ENCODE measurements around the gene MLYCD.

The MLYCD gene

DNA sequence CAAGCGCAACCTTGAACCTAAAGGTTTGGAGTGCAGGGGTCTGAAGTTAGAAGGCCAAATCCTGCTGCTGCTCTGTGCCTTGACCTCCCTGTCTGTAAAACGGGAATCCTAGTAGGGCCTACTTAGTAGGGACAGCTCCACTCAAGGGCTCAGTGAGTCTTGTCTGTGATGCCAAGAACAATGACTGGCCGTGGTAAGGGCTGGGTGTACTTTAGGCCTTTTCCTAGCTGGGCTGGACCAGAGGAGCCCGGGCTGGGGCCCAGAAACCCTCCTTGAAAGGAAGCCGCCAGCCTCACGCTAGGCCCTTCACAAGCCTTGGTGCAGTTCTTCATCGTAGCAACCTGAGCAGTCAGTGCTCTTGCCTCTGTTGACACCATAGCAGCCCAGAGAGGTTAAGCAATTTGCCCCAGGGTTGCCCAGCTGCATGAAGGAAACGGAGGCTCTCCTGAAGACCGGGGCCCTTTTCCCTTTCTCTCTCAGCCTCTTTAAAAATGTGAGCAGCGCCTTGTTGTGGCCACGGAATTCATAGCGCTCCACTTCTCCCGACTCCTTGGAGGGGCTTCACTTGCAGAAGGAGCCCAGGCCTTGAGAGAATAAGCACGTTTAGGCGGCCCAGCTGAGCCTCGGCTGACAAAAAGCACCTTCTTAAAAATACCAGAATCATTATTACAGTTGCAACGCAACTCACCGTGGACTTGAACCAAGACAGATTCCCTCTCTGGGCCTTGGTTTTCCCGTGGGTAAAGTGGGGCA is 73.5 kb downstream of the MLYCD start:
- Histone ChIP-seq H3K27ac (no peak overlapping the region), H3K4me3 (ENCODE audit: low read depth, low read length) (no peak overlapping the region), H3K36me3 (replicated peaks) (no peaks in the 10 kb centered on the region), H3K27me3 (replicated peaks) (peaks cover 12% of the 10 kb centered on the region)
- TF ChIP-seq, protein P1, sequence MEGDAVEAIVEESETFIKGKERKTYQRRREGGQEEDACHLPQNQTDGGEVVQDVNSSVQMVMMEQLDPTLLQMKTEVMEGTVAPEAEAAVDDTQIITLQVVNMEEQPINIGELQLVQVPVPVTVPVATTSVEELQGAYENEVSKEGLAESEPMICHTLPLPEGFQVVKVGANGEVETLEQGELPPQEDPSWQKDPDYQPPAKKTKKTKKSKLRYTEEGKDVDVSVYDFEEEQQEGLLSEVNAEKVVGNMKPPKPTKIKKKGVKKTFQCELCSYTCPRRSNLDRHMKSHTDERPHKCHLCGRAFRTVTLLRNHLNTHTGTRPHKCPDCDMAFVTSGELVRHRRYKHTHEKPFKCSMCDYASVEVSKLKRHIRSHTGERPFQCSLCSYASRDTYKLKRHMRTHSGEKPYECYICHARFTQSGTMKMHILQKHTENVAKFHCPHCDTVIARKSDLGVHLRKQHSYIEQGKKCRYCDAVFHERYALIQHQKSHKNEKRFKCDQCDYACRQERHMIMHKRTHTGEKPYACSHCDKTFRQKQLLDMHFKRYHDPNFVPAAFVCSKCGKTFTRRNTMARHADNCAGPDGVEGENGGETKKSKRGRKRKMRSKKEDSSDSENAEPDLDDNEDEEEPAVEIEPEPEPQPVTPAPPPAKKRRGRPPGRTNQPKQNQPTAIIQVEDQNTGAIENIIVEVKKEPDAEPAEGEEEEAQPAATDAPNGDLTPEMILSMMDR (IDR thresholded peaks at IDR 0.05; ENCODE audit: low read depth, low read length, missing control alignments): no peak
- in situ Hi-C loops (cut with HindIII; ENCODE audit: low pct_ligation_motif_present, low sequenced_read_pairs): no loop called here
- DNase-seq: no peak

DNA sequence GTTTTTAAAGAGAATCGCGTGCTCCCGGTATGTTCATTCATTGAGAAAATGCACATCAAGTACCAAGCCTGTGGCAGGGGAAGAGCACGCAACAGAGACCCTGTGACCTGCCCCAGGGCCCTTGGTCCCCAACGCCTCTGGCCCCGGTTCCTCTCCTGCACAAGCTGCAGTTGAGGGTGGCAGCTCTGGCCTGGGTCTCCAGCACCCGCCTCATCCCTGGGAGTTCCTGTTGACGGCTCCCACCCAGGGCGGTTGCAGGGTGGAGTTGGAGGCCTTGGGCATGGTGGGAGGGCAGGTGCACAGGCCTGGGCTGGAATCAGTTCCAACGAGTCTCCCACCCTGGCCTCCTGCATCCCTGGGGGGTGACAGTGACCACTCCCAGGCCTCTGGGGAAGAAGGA is 74.2 kb downstream of the MLYCD start:
- Histone ChIP-seq H3K4me3 (ENCODE audit: low read depth, low read length) (no peak overlapping the region), H3K36me3 (replicated peaks) (no peaks in the 10 kb centered on the region), H3K27ac (no peak overlapping the region), H3K27me3 (replicated peaks) (peaks cover 12% of the 10 kb centered on the region)
- no peak for DNase-seq
- TF ChIP-seq, protein P1 (IDR thresholded peaks at IDR 0.05; ENCODE audit: low read depth, low read length, missing control alignments): no peak
- in situ Hi-C loops (cut with HindIII; ENCODE audit: low pct_ligation_motif_present, low sequenced_read_pairs): no loop called here

GRCh38 chr16:83973581-83974385 is 74.9 kb downstream of the MLYCD start:
- TF ChIP-seq, protein P1 (IDR thresholded peaks at IDR 0.05; ENCODE audit: low read depth, low read length, missing control alignments): no peak
- Histone ChIP-seq H3K27ac (no peak overlapping the region), H3K27me3 (replicated peaks) (peaks cover 9% of the 10 kb centered on the region), H3K36me3 (replicated peaks) (no peaks in the 10 kb centered on the region), H3K4me3 (ENCODE audit: low read depth, low read length) (no peak overlapping the region)
- in situ Hi-C loops (cut with HindIII; ENCODE audit: low pct_ligation_motif_present, low sequenced_read_pairs): no loop called here
- DNase-seq: no peak

GRCh38 chr16:83974475-83974874 is 75.6 kb downstream of the MLYCD start:
- in situ Hi-C loops (cut with HindIII; ENCODE audit: low pct_ligation_motif_present, low sequenced_read_pairs): no loop called here
- no peak overlapping the region for H3K27ac ChIP-seq
- no peak for DNase-seq
- TF ChIP-seq, protein P1 (IDR thresholded peaks at IDR 0.05; ENCODE audit: low read depth, low read length, missing control alignments): no peak
- H3K36me3 ChIP-seq (replicated peaks): no peaks in the 10 kb centered on the region
- peaks cover 4% of the 10 kb centered on the region for H3K27me3 ChIP-seq (replicated peaks)
- no peak overlapping the region for H3K4me3 ChIP-seq (ENCODE audit: low read depth, low read length)

DNA sequence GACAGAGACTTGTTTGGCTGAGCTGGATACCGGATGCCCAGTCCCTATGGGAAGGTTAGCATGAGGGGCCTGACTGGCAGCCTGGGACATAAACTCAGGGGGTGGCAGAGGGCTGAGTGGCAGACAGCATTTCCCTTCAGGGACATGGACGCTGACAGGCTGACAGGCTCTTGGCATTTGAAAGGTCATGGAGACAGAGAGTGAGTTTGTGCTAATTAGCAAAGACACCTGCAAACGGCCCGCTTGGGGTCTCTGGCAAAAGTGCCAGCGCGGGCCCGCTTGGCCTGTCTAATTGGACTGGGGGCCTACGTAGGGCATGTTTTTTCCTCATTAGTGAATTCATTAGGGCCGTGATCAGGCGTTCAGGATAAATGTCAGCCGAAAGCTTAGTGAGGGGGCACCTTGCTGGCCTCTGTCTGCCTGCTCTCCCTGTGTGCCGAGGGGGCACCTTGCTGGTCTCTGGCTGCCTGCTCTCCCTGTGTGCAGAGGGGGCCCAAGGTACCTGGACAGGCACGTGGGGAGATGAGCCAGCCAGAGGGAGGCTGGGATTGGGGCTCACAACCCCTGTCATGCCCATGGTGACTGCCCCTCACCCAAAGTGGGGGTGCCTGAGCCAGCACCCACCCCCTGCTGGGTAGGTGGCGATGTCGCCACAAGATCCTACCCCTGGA is 76.8 kb downstream of the MLYCD start:
- H3K4me3 ChIP-seq (ENCODE audit: low read depth, low read length): no peak overlapping the region
- in situ Hi-C loops (cut with HindIII; ENCODE audit: low pct_ligation_motif_present, low sequenced_read_pairs): no loop called here
- no peak overlapping the region for H3K27ac ChIP-seq
- no peaks in the 10 kb centered on the region for H3K36me3 ChIP-seq (replicated peaks)
- H3K27me3 ChIP-seq (replicated peaks): no peaks in the 10 kb centered on the region
- DNase-seq: no peak
- TF ChIP-seq, protein P1 (IDR thresholded peaks at IDR 0.05; ENCODE audit: low read depth, low read length, missing control alignments): no peak
